ENCODE data around the gene LRP2BP. TPM values are rescaled to one million over a fixed set of nuclear protein-coding genes. Genes with fewer than 3 reads are reported as not detected.
A peak's percentile ranks its signal among the peaks of the same experiment; 100 is the strongest.

LRP2BP gene
- total RNA-seq, 1 experiment from 2014 or later: 0.20 TPM

- H3K27me3 Mint-ChIP-seq (ENCODE audit: insufficient read depth, unreplicated experiment): no peaks in the 10 kb centered on the region
- Histone ChIP-seq H3K36me3 (ENCODE audit: control insufficient read depth, insufficient read depth, low read length) (no peaks in the 10 kb centered on the region), H3K27me3 (replicated peaks; ENCODE audit: control insufficient read depth, insufficient read depth, low read length) (no peaks in the 10 kb centered on the region), H3K9me3 (no peaks in the 10 kb centered on the region), H3K4me3 (ENCODE audit: low read depth, low read length) (no peak overlapping the region), H3K4me1 (no peaks in the 10 kb centered on the region)
- ChIA-PET POLR2A (no interaction called here), CTCF (no interaction called here)
- peak overlapping the region; percentile 60 for H3K27ac Mint-ChIP-seq (ENCODE audit: unreplicated experiment)
- peaks cover 10% of the 10 kb centered on the region for H3K36me3 Mint-ChIP-seq (ENCODE audit: insufficient read depth, unreplicated experiment)
- no peak for TF ChIP-seq CTCF (IDR thresholded peaks at IDR 0.05; ENCODE audit: insufficient read depth in 1 of 2, low read depth in 1 of 2, low read length in 1 of 2, severe bottlenecking in 1 of 2, unreplicated experiment in 1 of 2)
- BruUV-seq (replicated peaks): no TSS peak
- H3K4me3 Mint-ChIP-seq (ENCODE audit: unreplicated experiment): no peak overlapping the region
- no peak for DNase-seq
- H3K9me3 Mint-ChIP-seq (ENCODE audit: unreplicated experiment): no peaks in the 10 kb centered on the region
- intact Hi-C loops (cut with micrococcal nuclease; ENCODE audit: unreplicated experiment): loop anchor here (5.0 kb wide), 1 partner anchor 170 kb away; no protein-coding TSS in a partner anchor
- H3K4me1 Mint-ChIP-seq (ENCODE audit: low read depth, unreplicated experiment): peaks cover 13% of the 10 kb centered on the region
Observed at GRCh38 chr4:185426960-185427688, 31.4 kb upstream of the LRP2BP start.

GRCh38 chr4:185425647-185426352, 30.1 kb upstream of the LRP2BP start, which contains the start of gene UFSP2:
Gene UFSP2, minus strand, starts transcription at chr4:185425964. Its CDS starts 96 bp downstream, at chr4:185425868.
- peak; percentile 84 to 86 for DNase-seq
- intact Hi-C loops (cut with micrococcal nuclease; ENCODE audit: unreplicated experiment): loop anchor here (1.0 to 5.0 kb wide), 2 partner anchors 29 to 172 kb away; partner anchors contain the start of gene ANKRD37
- peak within 1 kb of the TSS; percentile 76 for H3K27ac Mint-ChIP-seq (ENCODE audit: unreplicated experiment)
- Histone ChIP-seq H3K4me3 (ENCODE audit: low read depth, low read length) (peak within 1 kb of the TSS; percentile 54), H3K36me3 (ENCODE audit: control insufficient read depth, insufficient read depth, low read length) (no peaks in the 10 kb centered on the region), H3K27me3 (replicated peaks; ENCODE audit: control insufficient read depth, insufficient read depth, low read length) (no peaks in the 10 kb centered on the region), H3K4me1 (no peaks in the 10 kb centered on the region), H3K9me3 (no peaks in the 10 kb centered on the region)
- peaks cover 13% of the 10 kb centered on the region for H3K4me1 Mint-ChIP-seq (ENCODE audit: low read depth, unreplicated experiment)
- H3K9me3 Mint-ChIP-seq (ENCODE audit: unreplicated experiment): no peaks in the 10 kb centered on the region
- BruUV-seq (replicated peaks): no TSS peak
- TF ChIP-seq CTCF (IDR thresholded peaks at IDR 0.05; ENCODE audit: insufficient read depth in 1 of 2, low read depth in 1 of 2, low read length in 1 of 2, severe bottlenecking in 1 of 2, unreplicated experiment in 1 of 2): peak in 1 of 2 experiments; percentile 9
- peak within 1 kb of the TSS; percentile 78 for H3K4me3 Mint-ChIP-seq (ENCODE audit: unreplicated experiment)
- H3K36me3 Mint-ChIP-seq (ENCODE audit: insufficient read depth, unreplicated experiment): peaks cover 10% of the 10 kb centered on the region
- CTCF ChIA-PET: interaction anchor here (0.6 to 1.5 kb wide), 6 partner anchors 29 to 613 kb away, joined by 3 to 6 read pairs (median 4); partner anchors contain the start of genes ANKRD37 and PDLIM3
- POLR2A ChIA-PET: interaction anchor here (1.6 kb wide), 1 partner anchor 30 kb away, joined by 7 read pairs; the partner anchor contains the start of genes ANKRD37 and LRP2BP
- H3K27me3 Mint-ChIP-seq (ENCODE audit: insufficient read depth, unreplicated experiment): no peaks in the 10 kb centered on the region
